Activated CD4-positive, CD25-positive, alpha-beta regulatory T cell (primary cell): Measurements from ENCODE around the gene SMIM29.
A peak's percentile ranks its signal among the peaks of the same experiment; 100 is the strongest.
"Not testable (repeated sequence)": the region's sequence is repeated elsewhere in the genome, so short reads cannot be mapped to it uniquely, and the experiment has no call there.

Experiments
- DNase-seq, 4 experiments: peaks; one replicate each; lab custom pipeline; 2025; lab: John Stamatoyannopoulos, UW

SMIM29 gene

GRCh38 chr6:34267746-34268145 is 18.9 kb upstream of the SMIM29 start:
- no peak for DNase-seq

DNA sequence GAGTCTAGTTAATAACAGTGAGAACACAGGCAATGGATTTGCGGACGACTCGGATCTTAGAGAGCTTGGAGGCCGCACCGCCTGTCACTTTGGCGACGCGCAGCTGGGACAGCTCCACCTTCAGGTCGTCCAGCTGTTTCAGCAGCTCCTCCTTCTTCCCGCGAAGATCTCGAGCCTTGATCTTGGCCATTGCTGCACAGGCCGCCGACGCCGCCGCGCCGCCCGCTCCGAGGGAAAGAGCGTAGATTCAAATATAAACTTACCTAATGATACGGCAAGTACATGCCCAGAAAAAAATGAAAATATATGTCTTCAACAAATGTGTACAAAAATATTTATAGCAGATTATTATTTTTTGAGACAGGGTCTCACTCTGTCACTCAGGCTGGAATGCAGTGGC is 14.7 kb upstream of the SMIM29 start:
- DNase-seq, result not testable (repeated sequence)

- DNase-seq, result no peak
These were observed 11.9 kb upstream of the SMIM29 start for GRCh38 chr6:34260576-34261267.

DNA sequence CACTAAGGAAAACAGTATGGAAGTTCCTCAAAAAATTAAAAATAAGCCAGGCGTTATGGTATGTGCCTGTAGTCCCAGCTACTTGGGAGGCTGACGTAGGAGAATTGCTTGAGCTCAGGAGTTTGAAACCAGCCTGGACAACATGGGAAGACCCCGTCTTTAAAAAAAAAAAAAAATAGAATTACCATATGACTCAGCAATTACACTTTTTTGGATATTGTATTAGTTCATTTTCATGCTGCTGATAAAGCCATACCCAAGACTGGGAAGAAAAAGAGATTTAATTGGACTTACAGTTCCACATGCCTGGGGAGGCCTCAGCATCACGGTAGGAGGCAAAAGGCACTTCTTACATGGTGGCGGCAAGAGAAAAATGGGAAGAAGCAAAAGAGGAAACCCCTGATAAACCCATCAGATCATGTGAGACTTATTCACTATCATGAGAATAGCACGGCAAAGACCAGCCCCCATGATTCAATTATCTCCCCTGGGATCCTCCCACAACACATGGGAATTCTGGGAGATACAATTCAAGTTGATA is 10.8 kb upstream of the SMIM29 start:
- no peak for DNase-seq

DNA sequence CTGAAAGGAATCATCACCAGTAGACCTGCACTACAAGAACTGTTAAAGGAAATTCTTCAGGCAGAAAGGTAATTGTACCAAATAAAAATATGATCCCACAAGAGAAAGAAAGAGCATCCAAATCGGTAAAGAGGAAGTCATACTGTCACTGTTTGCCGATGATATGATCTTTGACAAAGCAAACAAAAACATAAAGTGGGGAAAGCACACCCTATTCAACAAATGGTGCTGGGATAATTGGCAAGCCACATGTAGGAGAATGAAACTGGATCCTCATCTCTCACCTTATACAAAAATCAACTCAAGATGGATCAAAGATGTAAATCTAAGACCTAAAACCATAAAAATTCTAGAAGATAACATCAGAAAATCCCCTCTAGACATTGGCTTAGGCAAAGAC is 3.6 kb upstream of the SMIM29 start:
- not testable (repeated sequence) for DNase-seq

DNA sequence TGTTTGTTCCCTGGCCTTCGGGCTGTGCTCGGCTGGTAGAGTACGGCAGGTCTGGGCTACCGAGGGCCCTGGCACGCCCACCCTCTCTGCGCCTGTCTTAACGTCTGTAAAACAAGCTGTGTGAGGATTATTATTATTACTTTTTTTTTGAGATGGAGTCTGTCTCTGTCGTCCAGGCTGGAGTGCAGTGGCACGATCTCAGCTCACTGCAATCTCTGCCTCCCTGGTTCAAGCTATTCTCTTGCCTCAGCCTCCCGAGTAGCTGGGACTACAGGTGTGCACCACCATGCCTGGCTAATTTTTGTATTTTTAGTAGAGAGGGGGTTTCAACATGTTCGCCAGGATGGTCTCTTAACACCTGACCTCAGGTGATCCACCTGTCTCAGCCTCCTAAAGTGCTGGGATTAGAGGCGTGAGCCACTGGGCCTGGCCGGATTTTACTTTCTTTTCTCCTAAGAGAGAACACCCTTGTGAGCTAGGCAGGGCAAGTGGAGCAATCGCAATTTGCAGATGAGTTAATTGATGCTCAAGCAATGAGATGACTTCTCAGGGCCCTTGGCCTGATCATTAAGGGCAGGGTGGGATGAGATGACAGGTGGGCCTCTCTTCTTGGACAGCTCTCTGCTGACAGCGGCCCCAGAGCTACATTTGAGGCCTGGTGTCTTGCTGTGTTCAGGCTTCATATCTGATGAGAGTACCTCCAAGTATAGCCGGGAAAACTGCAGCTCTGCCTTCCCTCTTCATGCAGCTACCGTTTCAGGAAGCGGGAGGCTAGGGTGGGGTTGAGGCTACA is 859 bp upstream of the SMIM29 start:
- DNase-seq, result no peak

GRCh38 chr6:34248198-34248726 is 544 bp downstream of the SMIM29 start:
- DNase-seq, result peak in 1 of 4 experiments; percentile 26

DNA sequence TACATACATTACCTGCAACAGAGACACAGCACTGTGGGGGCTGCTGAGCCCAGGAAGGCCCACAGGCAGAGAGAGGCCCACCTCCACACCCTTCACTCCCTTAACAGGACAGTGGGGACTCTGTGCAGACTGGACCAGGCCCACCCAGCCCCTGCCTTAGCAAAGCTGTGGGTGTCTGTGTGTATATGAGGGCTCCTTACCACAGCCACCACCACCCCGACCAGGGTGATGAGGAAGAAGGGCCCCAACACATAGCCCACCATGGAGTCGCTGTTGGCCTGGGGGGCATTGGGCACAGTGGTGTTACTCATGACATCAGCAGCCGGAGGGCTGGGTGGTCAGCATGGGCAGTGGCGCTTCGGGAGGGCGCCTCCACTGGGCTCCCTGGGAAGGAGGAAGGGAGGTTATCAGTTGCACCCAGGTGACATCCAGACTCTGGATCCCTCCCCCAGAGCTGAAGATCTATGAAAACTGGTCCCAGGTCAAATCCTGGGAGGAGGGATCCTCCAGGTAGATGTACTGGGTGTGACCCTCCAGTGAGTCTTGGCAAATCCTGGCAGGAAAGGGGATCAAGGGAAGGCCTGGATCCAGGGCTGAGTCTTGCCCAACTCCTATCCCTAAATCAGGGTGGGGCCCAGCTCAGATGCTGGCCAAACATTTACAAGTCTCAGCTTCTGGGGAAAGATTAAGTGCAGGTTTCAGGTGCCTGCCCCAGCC is 1.2 kb downstream of the SMIM29 start:
- no peak for DNase-seq

DNA sequence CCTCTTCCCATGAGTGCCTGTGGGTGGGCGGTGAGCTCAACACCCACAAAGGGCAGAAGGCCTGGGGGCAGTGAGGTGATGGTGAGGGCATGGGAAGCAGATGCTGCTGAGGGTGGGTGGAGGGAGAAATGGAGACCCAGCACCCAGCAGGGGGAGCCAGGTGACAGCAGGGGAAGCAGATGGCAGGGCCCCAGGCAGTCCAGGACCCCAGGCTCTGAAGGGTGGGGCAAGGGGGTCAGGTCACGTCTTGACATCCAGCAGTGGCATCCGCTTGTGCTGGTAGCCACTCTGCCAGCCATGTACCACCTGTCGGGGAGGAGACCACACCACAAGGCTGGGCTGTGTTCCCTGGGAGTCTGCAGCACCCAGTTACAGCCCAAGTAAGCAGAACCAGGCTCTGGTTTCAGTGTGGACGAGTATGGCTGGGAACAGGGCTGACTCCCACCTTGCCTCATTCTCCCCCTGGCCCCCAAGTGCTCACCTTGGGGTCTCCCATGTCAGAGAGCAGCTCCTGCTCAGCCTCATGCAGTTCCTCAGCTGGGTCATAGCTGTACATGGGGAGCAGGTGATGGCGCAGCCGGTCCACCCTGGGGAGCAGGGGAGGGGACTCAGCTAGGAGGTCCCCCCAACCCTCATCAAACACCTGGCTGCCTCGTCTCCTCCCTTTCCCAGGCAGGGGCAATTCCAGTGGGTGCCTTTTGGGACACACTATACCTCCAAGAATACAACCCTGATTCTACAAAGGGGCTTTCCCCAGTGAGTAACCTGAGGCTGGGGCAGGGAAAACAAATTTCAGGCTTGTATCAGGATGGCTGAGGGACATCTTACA is 2.0 kb downstream of the SMIM29 start:
- peak in 2 of 4 experiments; percentile 15 to 20 for DNase-seq

DNA sequence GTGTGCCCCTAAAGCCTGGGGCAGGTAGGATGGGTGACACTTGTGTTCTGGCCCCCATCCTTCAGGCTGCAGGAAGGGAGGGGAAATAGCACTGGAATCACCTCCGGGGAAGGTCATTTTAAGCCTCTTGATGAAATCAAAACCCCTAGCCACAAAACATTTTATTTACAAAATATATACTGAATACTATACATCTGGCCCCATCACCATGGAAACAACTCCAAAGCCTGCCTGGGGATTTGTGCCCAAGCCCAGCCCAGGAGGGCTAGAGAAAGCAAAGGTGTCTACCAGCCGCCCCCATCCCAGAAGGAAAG is 2.6 kb downstream of the SMIM29 start:
- no peak for DNase-seq

GRCh38 chr6:34245761-34246140 is 3.1 kb downstream of the SMIM29 start:
- not testable (repeated sequence) for DNase-seq

DNA sequence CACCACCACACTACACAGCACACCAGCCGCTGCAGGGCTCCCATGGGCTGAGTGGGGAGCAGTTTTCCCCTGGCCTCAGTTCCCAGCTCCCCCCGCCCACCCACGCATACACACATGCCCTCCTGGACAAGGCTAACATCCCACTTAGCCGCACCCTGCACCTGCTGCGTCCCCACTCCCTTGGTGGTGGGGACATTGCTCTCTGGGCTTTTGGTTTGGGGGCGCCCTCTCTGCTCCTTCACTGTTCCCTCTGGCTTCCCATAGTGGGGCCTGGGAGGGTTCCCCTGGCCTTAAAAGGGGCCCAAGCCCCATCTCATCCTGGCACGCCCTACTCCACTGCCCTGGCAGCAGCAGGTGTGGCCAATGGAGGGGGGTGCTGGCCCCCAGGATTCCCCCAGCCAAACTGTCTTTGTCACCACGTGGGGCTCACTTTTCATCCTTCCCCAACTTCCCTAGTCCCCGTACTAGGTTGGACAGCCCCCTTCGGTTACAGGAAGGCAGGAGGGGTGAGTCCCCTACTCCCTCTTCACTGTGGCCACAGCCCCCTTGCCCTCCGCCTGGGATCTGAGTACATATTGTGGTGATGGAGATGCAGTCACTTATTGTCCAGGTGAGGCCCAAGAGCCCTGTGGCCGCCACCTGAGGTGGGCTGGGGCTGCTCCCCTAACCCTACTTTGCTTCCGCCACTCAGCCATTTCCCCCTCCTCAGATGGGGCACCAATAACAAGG is 3.6 kb downstream of the SMIM29 start:
- DNase-seq, result not testable (repeated sequence)

DNA sequence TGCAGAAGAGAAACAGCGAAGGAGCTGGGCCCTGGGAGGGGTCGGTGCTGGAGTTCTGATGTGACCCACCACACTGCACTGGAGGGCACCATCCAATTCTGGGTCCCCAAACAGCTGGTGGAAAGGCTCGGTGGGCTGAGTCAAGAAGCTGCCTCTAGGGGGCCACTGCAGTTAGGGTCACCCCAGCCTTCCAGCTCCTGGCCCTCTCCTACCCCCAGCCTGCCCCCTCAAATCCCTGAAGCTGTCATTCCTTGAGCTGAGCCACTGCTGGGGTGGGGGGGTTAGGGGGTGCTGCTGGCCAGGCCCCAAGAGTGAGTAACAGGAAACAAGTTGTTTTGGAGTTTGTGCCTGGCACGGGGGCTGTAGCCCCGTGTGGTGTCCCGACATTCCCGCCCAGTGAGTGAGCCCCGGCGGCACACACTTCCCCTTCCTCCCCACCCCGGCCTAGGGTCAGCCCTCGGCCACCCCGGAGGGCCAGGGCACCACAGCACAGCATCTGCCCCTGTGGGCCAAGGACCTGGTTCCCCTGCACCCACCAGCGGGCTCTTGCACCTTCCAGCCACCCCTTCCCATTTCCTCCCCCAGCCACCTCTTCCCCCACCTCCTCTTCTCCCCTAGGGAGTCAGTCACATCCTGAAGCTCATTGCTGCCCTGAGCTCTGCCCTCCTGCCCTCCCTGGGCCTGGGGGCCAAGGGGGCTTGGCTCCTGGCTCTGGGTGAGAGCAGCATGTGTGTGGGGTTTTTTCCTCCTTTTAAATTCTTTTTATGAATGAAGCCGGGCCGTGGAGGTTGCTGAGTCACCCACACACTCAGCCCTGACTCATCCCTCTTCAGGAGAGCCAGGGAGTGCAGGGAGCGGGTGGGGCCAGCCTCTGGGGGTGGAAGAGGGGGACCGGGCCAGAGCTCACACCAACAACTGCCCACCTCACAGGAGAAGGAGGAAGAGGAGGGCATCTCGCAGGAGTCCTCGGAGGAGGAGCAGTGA is 4.6 kb downstream of the SMIM29 start:
- DNase-seq, result peak in 2 of 4 experiments; percentile 32 to 46

- no peak for DNase-seq
These were observed 5.6 kb downstream of the SMIM29 start for GRCh38 chr6:34243131-34243771.

DNA sequence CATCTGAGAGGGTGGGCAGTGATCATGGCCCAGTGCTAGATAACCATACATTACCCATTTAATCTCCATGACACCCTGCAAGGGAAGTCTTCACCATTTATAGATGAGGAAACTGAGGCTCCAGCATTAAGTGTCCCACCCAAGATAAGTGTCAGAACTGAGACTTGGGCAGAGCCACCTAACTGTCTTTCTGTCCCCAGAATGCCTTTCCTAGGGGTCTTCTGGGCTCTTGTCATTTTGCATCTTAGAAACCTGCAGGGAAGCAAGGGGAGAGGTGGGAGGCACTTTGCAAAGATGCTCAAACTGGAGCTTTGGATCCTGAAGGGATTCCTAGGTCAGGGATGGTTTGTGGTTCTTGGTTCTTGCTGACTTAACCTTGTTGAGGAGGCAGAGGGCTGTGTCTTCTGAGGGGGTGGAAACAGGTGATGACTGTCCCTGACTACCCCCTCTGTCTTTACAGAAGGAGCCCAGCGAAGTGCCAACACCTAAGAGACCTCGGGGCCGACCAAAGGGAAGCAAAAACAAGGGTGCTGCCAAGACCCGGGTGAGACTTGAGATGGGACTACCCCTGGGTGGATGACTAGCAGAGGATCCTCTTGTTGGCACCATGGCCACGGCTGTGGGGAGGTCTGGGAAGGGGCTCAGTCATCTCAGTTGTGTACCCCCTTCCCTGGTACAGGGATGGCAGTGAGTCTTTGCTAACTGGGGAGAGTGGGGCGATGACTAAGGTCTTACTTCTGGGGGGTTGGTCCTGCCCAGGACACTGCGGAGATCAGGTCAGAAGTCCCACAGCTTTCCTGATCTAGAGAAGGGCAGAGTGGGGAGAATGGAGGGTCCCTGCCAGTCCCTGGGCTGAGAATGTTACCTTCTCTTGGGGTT is 6.3 kb downstream of the SMIM29 start:
- DNase-seq, result no peak

- DNase-seq, result no peak
These were observed 7.2 kb downstream of the SMIM29 start for GRCh38 chr6:34241351-34242215.
